SK-N-SH (cell line): ENCODE measurements around the gene MUC13. TPM values are rescaled to one million over a fixed set of nuclear protein-coding genes. Genes with fewer than 3 reads are reported as not detected.

ENCODE experiments used
- CTCF ChIA-PET: fragments of 300-600, 350-600 bp; formaldehyde crosslinking; extraction: SDS; loops from one replicate; lab custom pipeline; 2021; lab: Yijun Ruan, JAX
- POLR2A ChIA-PET: fragments of 350-600 bp; sonication (Branson Sonifier 250); formaldehyde crosslinking; extraction: SDS; loops from one replicate; lab custom pipeline; 2020; ENCODE audit warnings: antibody characterized with exemption, inconsistent platforms; lab: Yijun Ruan, JAX
- DNase-seq: peaks from one replicate; pipeline ENCODE4 v3.0.0; 2012
- H2AFZ ChIP-seq: fragments of 200-600 bp; sonication (generic); 2 replicates; pipeline ENCODE4 v1.8.1; 2016; ENCODE audit warnings: antibody characterized with exemption, mild to moderate bottlenecking, low read depth
- H3F3A ChIP-seq: fragments of 200-600 bp; sonication (generic); replicated peaks from 2 replicates; pipeline ENCODE3; 2016; ENCODE audit warnings: antibody characterized with exemption, mild to moderate bottlenecking; ENCODE audit not compliant: insufficient read depth
- H3K27ac ChIP-seq, 2 experiments: fragments of 200-500 bp in 1 of 2; fragments of 200-600 bp in 1 of 2; sonication (Bioruptor generic) in 1 of 2; sonication (generic), shearing (Covaris generic) in 1 of 2; 2 replicates each; pipeline versions ENCODE4 v1.5.1 to v1.6.1; 2014 to 2016; ENCODE audit warnings: low read depth in 2 of 2, inconsistent platforms in 1 of 2, low read length in 1 of 2, mild to moderate bottlenecking in 1 of 2, mixed read lengths in 1 of 2
- H3K27me3 ChIP-seq: fragments of 200-600 bp; sonication (generic), shearing (Covaris generic); 2 replicates; pipeline ENCODE4 v1.6.1; 2016; ENCODE audit warnings: mixed run types; ENCODE audit not compliant: insufficient read depth
- H3K36me3 ChIP-seq, 2 experiments: fragments of 200-500 bp in 1 of 2; fragments of 200-600 bp in 1 of 2; sonication (Bioruptor generic) in 1 of 2; sonication (generic) in 1 of 2; replicated peaks in 1 of 2; 2 replicates each; pipeline versions ENCODE3 to v1.5.1; 2014 to 2016; ENCODE audit warnings: low read length in 1 of 2, mild to moderate bottlenecking in 1 of 2; ENCODE audit not compliant: insufficient read depth in 2 of 2, control insufficient read depth in 1 of 2
- H3K4me1 ChIP-seq, 2 experiments: fragments of 200-500 bp in 1 of 2; fragments of 200-600 bp in 1 of 2; sonication (Bioruptor generic) in 1 of 2; sonication (generic), shearing (Covaris generic) in 1 of 2; 2 replicates each; pipeline versions ENCODE4 v1.5.1 to v1.6.1; 2014 to 2016; ENCODE audit warnings: low read depth in 1 of 2, low read length in 1 of 2, mixed run types in 1 of 2; ENCODE audit not compliant: insufficient read depth in 2 of 2, control insufficient read depth in 1 of 2
- H3K4me2 ChIP-seq: fragments of 200-600 bp; sonication (generic), shearing (Covaris generic); 2 replicates; pipeline ENCODE4 v1.6.1; 2017; ENCODE audit warnings: mixed run types
- H3K4me3 ChIP-seq, 2 experiments: fragments of 200-500 bp in 1 of 2; fragments of 200-600 bp in 1 of 2; sonication (Bioruptor generic) in 1 of 2; sonication (generic), shearing (Covaris generic) in 1 of 2; 2 replicates each; pipeline versions ENCODE4 v1.5.1 to v1.8.1; 2014 to 2016; ENCODE audit warnings: low read depth in 2 of 2, inconsistent platforms in 1 of 2, low read length in 1 of 2, mild to moderate bottlenecking in 1 of 2, mixed read lengths in 1 of 2, moderate library complexity in 1 of 2
- H3K79me2 ChIP-seq: fragments of 200-600 bp; sonication (generic); 2 replicates; pipeline ENCODE4 v1.8.1; 2017; ENCODE audit warnings: mild to moderate bottlenecking; ENCODE audit not compliant: insufficient read depth
- H3K9ac ChIP-seq: fragments of 200-600 bp; sonication (generic); 2 replicates; pipeline ENCODE4 v1.6.1; 2017; ENCODE audit warnings: mixed run types
- H3K9me2 ChIP-seq: fragments of 200-600 bp; sonication (generic); 2 replicates; pipeline ENCODE4 v1.6.1; 2017; ENCODE audit warnings: mixed run types
- H3K9me3 ChIP-seq: fragments of 200-600 bp; sonication (generic); 2 replicates; pipeline ENCODE4 v1.6.1; 2017; ENCODE audit warnings: mixed run types, mild to moderate bottlenecking, moderate library complexity
- H4K20me1 ChIP-seq: fragments of 200-600 bp; sonication (generic); 2 replicates; pipeline ENCODE4 v1.6.1; 2017; ENCODE audit warnings: mild to moderate bottlenecking, mixed run types; ENCODE audit not compliant: insufficient read depth
- CHD2 ChIP-seq: fragments of 150-350 bp; IDR thresholded peaks from 2 replicates; pipeline ENCODE4 v1.6.1; 2018; ENCODE audit warnings: low read length; ENCODE audit not compliant: partially characterized antibody
- EZH2phosphoT487 ChIP-seq: fragments of 200-600 bp; sonication (generic); IDR thresholded peaks from 2 replicates; pipeline ENCODE4 v1.6.1; 2017; ENCODE audit warnings: low read depth, mixed run types, mild to moderate bottlenecking, antibody characterized with exemption, moderate library complexity, borderline replicate concordance
- GABPA ChIP-seq: IDR thresholded peaks from 2 replicates; pipeline ENCODE4 v1.4.0; 2012; ENCODE audit warnings: low read depth, mild to moderate bottlenecking
- GATA2 ChIP-seq: sonication (generic); formaldehyde crosslinking; IDR thresholded peaks from 2 replicates; pipeline ENCODE4 v1.5.0; 2020; ENCODE audit warnings: mild to moderate bottlenecking, missing genetic modification reagents
- JUND ChIP-seq: IDR thresholded peaks from 2 replicates; pipeline ENCODE4 v1.4.0; 2012
- MEF2A ChIP-seq: IDR thresholded peaks from 2 replicates; pipeline ENCODE4 v1.4.0; 2012; ENCODE audit warnings: low read depth, borderline replicate concordance
- NFIC ChIP-seq: IDR thresholded peaks from 2 replicates; pipeline ENCODE4 v1.4.0; 2012; ENCODE audit warnings: borderline replicate concordance
- NRF1 ChIP-seq: IDR thresholded peaks from 2 replicates; pipeline ENCODE4 v1.6.1; 2012; ENCODE audit warnings: low read depth, mild to moderate bottlenecking, low read length
- PBX3 ChIP-seq: IDR thresholded peaks from 2 replicates; pipeline ENCODE4; 2012
- POLR2AphosphoS5 ChIP-seq: IDR thresholded peaks from 2 replicates; pipeline ENCODE4 v1.6.1; 2012; ENCODE audit warnings: low read depth, low read length
- RAD21 ChIP-seq: IDR thresholded peaks from 2 replicates; pipeline ENCODE4 v1.6.1; 2012; ENCODE audit warnings: mild to moderate bottlenecking, low read length
- REST ChIP-seq: IDR thresholded peaks from 2 replicates; pipeline ENCODE4 v1.6.1; 2012; ENCODE audit warnings: mild to moderate bottlenecking, low read depth, low read length, moderate library complexity
- SIN3A ChIP-seq: IDR thresholded peaks from 2 replicates; pipeline ENCODE4 v1.6.1; 2012; ENCODE audit warnings: low read depth, mild to moderate bottlenecking, low read length, moderate library complexity, borderline replicate concordance
- TEAD4 ChIP-seq: IDR thresholded peaks from 2 replicates; pipeline ENCODE4 v1.4.0; 2012; ENCODE audit warnings: mild to moderate bottlenecking, borderline replicate concordance; ENCODE audit not compliant: insufficient read depth
- USF1 ChIP-seq: IDR thresholded peaks from 2 replicates; pipeline ENCODE4 v1.4.0; 2012; ENCODE audit warnings: low read depth, borderline replicate concordance
- USF2 ChIP-seq: fragments of 150-350 bp; IDR thresholded peaks from 2 replicates; pipeline ENCODE4 v1.6.1; 2017; ENCODE audit warnings: antibody characterized with exemption, low read length, low read depth, borderline replicate concordance
- ZBTB33 ChIP-seq: IDR thresholded peaks from 2 replicates; pipeline ENCODE4 v1.4.0; 2012; ENCODE audit warnings: low read depth, borderline replicate concordance
- WGBS: methylation state at CpG from one replicate; pipeline ENCODE4 v1.1.6; 2017; ENCODE audit warnings: low lambda C conversion rate; 5-methylcytosine and 5-hydroxymethylcytosine counted together
- polyA plus RNA-seq, 3 experiments: library from polyadenylated mRNA; depleted of rRNA; stranded (reverse); fragments of >200 nt; gene quantifications; 2 replicates each; pipeline ENCODE4 v1.2.3, GENCODE V29; 2012

The MUC13 gene
- polyA plus RNA-seq, 1 of the 3 experiments (the other 2 are of a cell fraction) = not detected

GRCh38 chr3:124950026-124950425 is 15.5 kb upstream of the MUC13 start:
- Histone ChIP-seq H3K4me3 (no peak overlapping the region), H2AFZ (no peak overlapping the region), H3K4me2 (no peak overlapping the region), H3F3A (peaks cover 11% of the 10 kb centered on the region), H3K9me3 (no peaks in the 10 kb centered on the region), H3K79me2 (no peaks in the 10 kb centered on the region), H4K20me1 (no peaks in the 10 kb centered on the region), H3K4me1 (no peaks in the 10 kb centered on the region), H3K9ac (no peak overlapping the region), H3K27ac (no peak overlapping the region), H3K36me3 (no peaks in the 10 kb centered on the region), H3K27me3 (no peaks in the 10 kb centered on the region), H3K9me2 (no peaks in the 10 kb centered on the region)
- WGBS = 91% methylated on average over 3 of the region's 3 CpGs
- TF ChIP-seq SIN3A = no peak
- no peak for TF ChIP-seq ZBTB33
- TF ChIP-seq POLR2AphosphoS5 = no peak
- TF ChIP-seq USF1 = no peak
- no peak for TF ChIP-seq NFIC
- TF ChIP-seq GABPA = no peak
- TF ChIP-seq GATA2 (CRISPR knock-in tag) = no peak
- TF ChIP-seq MEF2A = no peak
- no peak for TF ChIP-seq REST
- no peak for TF ChIP-seq CHD2
- POLR2A ChIA-PET = no interaction called here
- no peak for DNase-seq
- CTCF ChIA-PET = interaction anchor here (1.0 to 1.4 kb wide), 2 partner anchors 45 to 49 kb away, joined by 4 to 5 read pairs; no protein-coding TSS in a partner anchor

GRCh38 chr3:124942613-124943012 is 8.1 kb upstream of the MUC13 start:
- H4K20me1 ChIP-seq = no peaks in the 10 kb centered on the region
- no peaks in the 10 kb centered on the region for H3K36me3 ChIP-seq
- ChIA-PET POLR2A (no interaction called here), CTCF (interaction anchor here (1.5 to 2.0 kb wide), 3 partner anchors 13 to 181 kb away, joined by 5 to 10 read pairs (median 5); no protein-coding TSS in a partner anchor)
- peaks cover 0 to 3% of the 10 kb centered on the region in 2 experiments; a peak in 1 of 4 replicates for H3K4me1 ChIP-seq
- WGBS = 96% methylated on average over 2 of the region's 2 CpGs
- H3K27ac ChIP-seq = no peak overlapping the region
- no peaks in the 10 kb centered on the region for H3K9me2 ChIP-seq
- no peaks in the 10 kb centered on the region for H3K79me2 ChIP-seq
- H3F3A ChIP-seq = peaks cover 7% of the 10 kb centered on the region
- no peak for DNase-seq
- no peaks in the 10 kb centered on the region for H3K9me3 ChIP-seq
- H3K27me3 ChIP-seq = no peaks in the 10 kb centered on the region
- no peak overlapping the region for H2AFZ ChIP-seq
- no peak overlapping the region for H3K4me3 ChIP-seq
- H3K4me2 ChIP-seq = no peak overlapping the region
- TF ChIP-seq EZH2phosphoT487 = no peak
- no peak for TF ChIP-seq PBX3
- no peak for TF ChIP-seq NFIC
- no peak for TF ChIP-seq JUND
- no peak for TF ChIP-seq TEAD4
- TF ChIP-seq NRF1 = no peak
- no peak for TF ChIP-seq MEF2A
- TF ChIP-seq USF2 = no peak
- no peak for TF ChIP-seq ZBTB33
- TF ChIP-seq RAD21 = no peak
- no peak overlapping the region for H3K9ac ChIP-seq
